Measurements from ENCODE around the gene MRPS2. TPM values are rescaled to one million over a fixed set of nuclear protein-coding genes. Genes with fewer than 3 reads are reported as not detected.

MRPS2 gene
- total RNA-seq, 2 donors from 2014 or later = 50.2 to 53.1 TPM

GRCh38 chr9:135515083-135515951, 14.8 kb downstream of the MRPS2 start:
- TF ChIP-seq CTCF (conservative IDR thresholded peaks at IDR 0.05) = no peak
- H3K9me3 Mint-ChIP-seq = peaks cover 2% of the 10 kb centered on the region
- peak; percentile 34 for DNase-seq

GRCh38 chr9:135516132-135516860, 15.8 kb downstream of the MRPS2 start:
- Histone ChIP-seq H3K36me3 (ENCODE audit: control insufficient read depth, insufficient read depth, low read length) (no peaks in the 10 kb centered on the region), H3K27ac (ENCODE audit: low read depth, low read length) (no peak overlapping the region), H3K4me3 (ENCODE audit: low read length) (no peak overlapping the region), H3K4me1 (ENCODE audit: control insufficient read depth, insufficient read depth, low read length) (no peaks in the 10 kb centered on the region), H3K27me3 (ENCODE audit: control insufficient read depth, insufficient read depth, low read length, poor library complexity, severe bottlenecking) (no peaks in the 10 kb centered on the region), H3K9me3 (ENCODE audit: control insufficient read depth, low read length) (no peaks in the 10 kb centered on the region), H3K9ac (ENCODE audit: extremely low read depth, low read length, poor library complexity, severe bottlenecking) (no peak overlapping the region)
- WGBS, 2 experiments (ENCODE audit: insufficient coverage in 1 of 2, insufficient read length in 1 of 2) = 93 to 98% methylated on average over 21 to 25 of the region's 25 CpGs
- H3K4me1 Mint-ChIP-seq = no peaks in the 10 kb centered on the region
- H3K4me3 Mint-ChIP-seq = no peak overlapping the region
- peak; percentile 34 for DNase-seq
- no peaks in the 10 kb centered on the region for H3K27me3 Mint-ChIP-seq (ENCODE audit: insufficient read depth)
- peaks cover 2% of the 10 kb centered on the region for H3K9me3 Mint-ChIP-seq
- H3K36me3 Mint-ChIP-seq (ENCODE audit: low read depth) = no peaks in the 10 kb centered on the region
- no peak overlapping the region for H3K27ac Mint-ChIP-seq
- no peak for TF ChIP-seq CTCF (conservative IDR thresholded peaks at IDR 0.05)

More at GRCh38 chr9:135515083-135515951, 14.8 kb downstream of the MRPS2 start:
- Histone ChIP-seq H3K36me3 (ENCODE audit: control insufficient read depth, insufficient read depth, low read length) (no peaks in the 10 kb centered on the region), H3K27ac (ENCODE audit: low read depth, low read length) (no peak overlapping the region), H3K4me3 (ENCODE audit: low read length) (no peak overlapping the region), H3K9ac (ENCODE audit: extremely low read depth, low read length, poor library complexity, severe bottlenecking) (no peak overlapping the region), H3K4me1 (ENCODE audit: control insufficient read depth, insufficient read depth, low read length) (no peaks in the 10 kb centered on the region), H3K27me3 (ENCODE audit: control insufficient read depth, insufficient read depth, low read length, poor library complexity, severe bottlenecking) (no peaks in the 10 kb centered on the region), H3K9me3 (ENCODE audit: control insufficient read depth, low read length) (no peaks in the 10 kb centered on the region)
- Mint-ChIP-seq H3K36me3 (ENCODE audit: low read depth) (no peaks in the 10 kb centered on the region), H3K4me3 (no peak overlapping the region), H3K27ac (no peak overlapping the region), H3K27me3 (ENCODE audit: insufficient read depth) (no peaks in the 10 kb centered on the region), H3K4me1 (no peaks in the 10 kb centered on the region)
- 94% methylated on average over 20 to 31 of the region's 31 CpGs for WGBS, 2 experiments (ENCODE audit: insufficient coverage in 1 of 2, insufficient read length in 1 of 2)

- no peaks in the 10 kb centered on the region for H3K36me3 Mint-ChIP-seq (ENCODE audit: low read depth)
- WGBS, 2 experiments (ENCODE audit: insufficient coverage in 1 of 2, insufficient read length in 1 of 2) = 93 to 95% methylated on average over 20 to 24 of the region's 24 CpGs
- no peak for TF ChIP-seq CTCF (conservative IDR thresholded peaks at IDR 0.05)
- peak; percentile 32 for DNase-seq
- H3K9ac ChIP-seq (ENCODE audit: extremely low read depth, low read length, poor library complexity, severe bottlenecking) = no peak overlapping the region
- H3K36me3 ChIP-seq (ENCODE audit: control insufficient read depth, insufficient read depth, low read length) = no peaks in the 10 kb centered on the region
- H3K27me3 ChIP-seq (ENCODE audit: control insufficient read depth, insufficient read depth, low read length, poor library complexity, severe bottlenecking) = no peaks in the 10 kb centered on the region
- no peak overlapping the region for H3K27ac Mint-ChIP-seq
- no peaks in the 10 kb centered on the region for H3K4me1 ChIP-seq (ENCODE audit: control insufficient read depth, insufficient read depth, low read length)
- no peaks in the 10 kb centered on the region for H3K27me3 Mint-ChIP-seq (ENCODE audit: insufficient read depth)
- no peak overlapping the region for H3K4me3 ChIP-seq (ENCODE audit: low read length)
- H3K27ac ChIP-seq (ENCODE audit: low read depth, low read length) = no peak overlapping the region
- H3K9me3 Mint-ChIP-seq = no peaks in the 10 kb centered on the region
- H3K4me1 Mint-ChIP-seq = no peaks in the 10 kb centered on the region
- H3K4me3 Mint-ChIP-seq = no peak overlapping the region
- H3K9me3 ChIP-seq (ENCODE audit: control insufficient read depth, low read length) = no peaks in the 10 kb centered on the region
Measured at GRCh38 chr9:135517407-135517822, 16.9 kb downstream of the MRPS2 start.
